ENCODE data around the gene EPAS1.

DNA sequence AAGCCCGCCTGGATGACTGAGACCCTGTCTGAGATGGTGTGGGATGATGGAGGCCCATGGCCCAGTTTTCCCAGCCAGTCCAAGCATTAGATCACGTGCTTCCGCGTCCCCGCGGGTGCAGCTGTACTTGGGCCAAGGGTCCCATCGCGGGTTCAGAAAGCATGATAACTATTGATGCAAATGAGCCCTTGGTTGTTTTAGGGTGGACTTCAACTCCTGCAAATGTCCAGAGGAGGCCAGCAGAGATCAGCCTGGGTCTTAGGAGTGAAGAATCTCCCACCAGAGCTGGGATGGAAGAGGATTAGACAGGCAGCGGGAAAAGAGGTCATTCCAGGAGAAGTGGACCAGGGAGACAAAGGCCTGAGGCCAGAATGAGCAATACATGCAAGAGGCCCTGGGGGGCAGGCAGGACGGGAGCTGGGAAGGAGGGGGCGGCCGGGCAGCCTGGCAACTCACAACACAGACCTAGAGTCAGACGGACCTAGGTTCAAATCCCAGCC, 92.3 kb downstream of the EPAS1 start:
- TF ChIP-seq, protein P1, sequence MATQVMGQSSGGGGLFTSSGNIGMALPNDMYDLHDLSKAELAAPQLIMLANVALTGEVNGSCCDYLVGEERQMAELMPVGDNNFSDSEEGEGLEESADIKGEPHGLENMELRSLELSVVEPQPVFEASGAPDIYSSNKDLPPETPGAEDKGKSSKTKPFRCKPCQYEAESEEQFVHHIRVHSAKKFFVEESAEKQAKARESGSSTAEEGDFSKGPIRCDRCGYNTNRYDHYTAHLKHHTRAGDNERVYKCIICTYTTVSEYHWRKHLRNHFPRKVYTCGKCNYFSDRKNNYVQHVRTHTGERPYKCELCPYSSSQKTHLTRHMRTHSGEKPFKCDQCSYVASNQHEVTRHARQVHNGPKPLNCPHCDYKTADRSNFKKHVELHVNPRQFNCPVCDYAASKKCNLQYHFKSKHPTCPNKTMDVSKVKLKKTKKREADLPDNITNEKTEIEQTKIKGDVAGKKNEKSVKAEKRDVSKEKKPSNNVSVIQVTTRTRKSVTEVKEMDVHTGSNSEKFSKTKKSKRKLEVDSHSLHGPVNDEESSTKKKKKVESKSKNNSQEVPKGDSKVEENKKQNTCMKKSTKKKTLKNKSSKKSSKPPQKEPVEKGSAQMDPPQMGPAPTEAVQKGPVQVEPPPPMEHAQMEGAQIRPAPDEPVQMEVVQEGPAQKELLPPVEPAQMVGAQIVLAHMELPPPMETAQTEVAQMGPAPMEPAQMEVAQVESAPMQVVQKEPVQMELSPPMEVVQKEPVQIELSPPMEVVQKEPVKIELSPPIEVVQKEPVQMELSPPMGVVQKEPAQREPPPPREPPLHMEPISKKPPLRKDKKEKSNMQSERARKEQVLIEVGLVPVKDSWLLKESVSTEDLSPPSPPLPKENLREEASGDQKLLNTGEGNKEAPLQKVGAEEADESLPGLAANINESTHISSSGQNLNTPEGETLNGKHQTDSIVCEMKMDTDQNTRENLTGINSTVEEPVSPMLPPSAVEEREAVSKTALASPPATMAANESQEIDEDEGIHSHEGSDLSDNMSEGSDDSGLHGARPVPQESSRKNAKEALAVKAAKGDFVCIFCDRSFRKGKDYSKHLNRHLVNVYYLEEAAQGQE (IDR thresholded peaks at IDR 0.05; ENCODE audit: insufficient replicate concordance, low read depth), result no peak
- TF ChIP-seq, protein P2, sequence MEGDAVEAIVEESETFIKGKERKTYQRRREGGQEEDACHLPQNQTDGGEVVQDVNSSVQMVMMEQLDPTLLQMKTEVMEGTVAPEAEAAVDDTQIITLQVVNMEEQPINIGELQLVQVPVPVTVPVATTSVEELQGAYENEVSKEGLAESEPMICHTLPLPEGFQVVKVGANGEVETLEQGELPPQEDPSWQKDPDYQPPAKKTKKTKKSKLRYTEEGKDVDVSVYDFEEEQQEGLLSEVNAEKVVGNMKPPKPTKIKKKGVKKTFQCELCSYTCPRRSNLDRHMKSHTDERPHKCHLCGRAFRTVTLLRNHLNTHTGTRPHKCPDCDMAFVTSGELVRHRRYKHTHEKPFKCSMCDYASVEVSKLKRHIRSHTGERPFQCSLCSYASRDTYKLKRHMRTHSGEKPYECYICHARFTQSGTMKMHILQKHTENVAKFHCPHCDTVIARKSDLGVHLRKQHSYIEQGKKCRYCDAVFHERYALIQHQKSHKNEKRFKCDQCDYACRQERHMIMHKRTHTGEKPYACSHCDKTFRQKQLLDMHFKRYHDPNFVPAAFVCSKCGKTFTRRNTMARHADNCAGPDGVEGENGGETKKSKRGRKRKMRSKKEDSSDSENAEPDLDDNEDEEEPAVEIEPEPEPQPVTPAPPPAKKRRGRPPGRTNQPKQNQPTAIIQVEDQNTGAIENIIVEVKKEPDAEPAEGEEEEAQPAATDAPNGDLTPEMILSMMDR (IDR thresholded peaks at IDR 0.05; ENCODE audit: insufficient read depth, low read length), result no peak
- TF ChIP-seq POLR2AphosphoS5 (IDR thresholded peaks at IDR 0.05; ENCODE audit: low read depth) (no peak), GABPA (IDR thresholded peaks at IDR 0.05; ENCODE audit: low read depth) (no peak), SPI1 (IDR thresholded peaks at IDR 0.05; ENCODE audit: borderline replicate concordance, low read depth) (no peak)

Measured in HL-60 (cell line).